ENCODE data around the gene S100A16. TPM values are rescaled to one million over a fixed set of nuclear protein-coding genes. Genes with fewer than 3 reads are reported as not detected.
"Not testable (repeated sequence)": the region's sequence is repeated elsewhere in the genome, so short reads cannot be mapped to it uniquely, and the experiment has no call there.

Gene S100A16
- total RNA-seq, 1 experiment from 2014 or later: 196 TPM

DNA sequence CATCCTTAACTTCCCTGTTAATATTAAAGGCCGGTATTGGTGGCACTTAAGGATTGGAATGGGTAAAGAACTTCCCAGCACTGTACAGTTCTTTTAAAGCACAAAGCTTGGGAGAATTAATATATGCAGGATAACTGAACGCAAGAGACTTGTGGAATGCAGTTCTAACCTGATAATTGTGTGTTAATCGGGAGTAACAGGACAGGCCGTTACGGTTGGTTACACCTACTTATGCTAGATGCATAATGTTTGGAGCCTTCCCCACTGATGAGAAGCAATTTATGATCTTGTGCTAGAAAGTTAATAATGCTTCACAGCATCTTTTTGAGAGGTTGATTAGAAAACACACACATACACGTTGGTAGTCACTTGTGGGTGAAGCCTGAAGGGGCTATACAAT, 27.9 kb upstream of the S100A16 start:
- intact Hi-C loops (cut with micrococcal nuclease): no loop called here
- H3K36me3 ChIP-seq (ENCODE audit: control insufficient read depth in 1 of 2, insufficient read depth in 2 of 2, low read length in 2 of 2): peaks cover 87 to 96% of the 10 kb centered on the region in 2 experiments
- H4K20me1 ChIP-seq (ENCODE audit: insufficient read depth): peaks cover 8% of the 10 kb centered on the region; the same call in 1 of the 2 replicates
- BruUV-seq (replicated peaks): no TSS peak
- DNase-seq (ENCODE audit: low read depth, low spot score): no peak
- no peak overlapping the region for H3K9ac ChIP-seq (ENCODE audit: low read length)
- ChIA-PET RAD21 (ENCODE audit: low non-redundant PET in 1 of 2, low total read pairs in 2 of 2, uncharacterized antibody in 2 of 2, unreplicated experiment in 2 of 2) (no interaction called here), CTCF (no interaction called here), POLR2A (no interaction called here)
- TF ChIP-seq ZFX (IDR thresholded peaks at IDR 0.05) (no peak), POLR2AphosphoS5 (IDR thresholded peaks at IDR 0.05; ENCODE audit: low read depth, low read length) (peak; percentile 13; the same call in 1 of the 2 replicates)
- H3K27me3 ChIP-seq (ENCODE audit: insufficient read depth, low read length): no peaks in the 10 kb centered on the region
- no peak for ATAC-seq
- no peaks in the 10 kb centered on the region for H3K9me3 ChIP-seq (ENCODE audit: control insufficient read depth in 1 of 2, insufficient read depth in 1 of 2, low read depth in 1 of 2, low read length in 2 of 2)
- no peak overlapping the region for H3K4me2 ChIP-seq (ENCODE audit: low read length)
- H2AFZ ChIP-seq (ENCODE audit: low read depth, low read length, poor library complexity, severe bottlenecking): no peak overlapping the region
- H3K4me1 ChIP-seq (ENCODE audit: control insufficient read depth in 1 of 2, insufficient read depth in 2 of 2, low read length in 2 of 2): peaks cover 1 to 2% of the 10 kb centered on the region in 2 experiments
- H3K27ac ChIP-seq (ENCODE audit: low read depth, low read length): no peak overlapping the region
- H3K4me3 ChIP-seq (replicated peaks in 1 of 2; ENCODE audit: low read depth in 1 of 2, low read length in 2 of 2): no peak overlapping the region
- H3K79me2 ChIP-seq (ENCODE audit: insufficient read depth, low read length): peaks cover 92% of the 10 kb centered on the region
- no peaks in the 10 kb centered on the region for H3K9me2 ChIP-seq (ENCODE audit: insufficient read depth)

DNA sequence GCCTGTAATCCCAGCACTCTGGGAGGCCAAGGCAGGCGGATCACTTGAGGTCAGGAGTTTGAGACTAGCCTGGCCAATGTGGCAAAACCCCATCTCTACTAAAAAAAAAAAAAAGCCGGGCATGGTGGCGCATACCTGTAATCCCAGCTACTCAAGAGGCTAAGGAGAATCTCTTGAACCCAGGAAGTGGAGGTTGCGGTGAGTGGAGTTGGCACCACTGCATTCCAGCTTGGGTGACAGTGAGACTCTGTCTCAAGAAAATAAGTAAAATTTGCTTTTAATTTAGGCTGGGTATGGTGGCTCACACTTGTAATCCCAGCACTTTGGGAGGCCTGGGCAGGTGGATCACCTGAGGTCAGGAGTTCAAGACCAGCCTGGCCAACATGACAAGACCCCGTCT, 27.3 kb upstream of the S100A16 start:
- H3K27ac ChIP-seq (ENCODE audit: low read depth, low read length); H4K20me1 ChIP-seq (ENCODE audit: insufficient read depth); CTCF ChIA-PET; H3K4me1 ChIP-seq (ENCODE audit: control insufficient read depth in 1 of 2, insufficient read depth in 2 of 2, low read length in 2 of 2); BruUV-seq (replicated peaks); H3K9me2 ChIP-seq (ENCODE audit: insufficient read depth); ATAC-seq; intact Hi-C loops (cut with micrococcal nuclease); H3K4me3 ChIP-seq (replicated peaks in 1 of 2; ENCODE audit: low read depth in 1 of 2, low read length in 2 of 2); H3K9ac ChIP-seq (ENCODE audit: low read length); DNase-seq (ENCODE audit: low read depth, low spot score); RAD21 ChIA-PET (ENCODE audit: low non-redundant PET in 1 of 2, low total read pairs in 2 of 2, uncharacterized antibody in 2 of 2, unreplicated experiment in 2 of 2); H2AFZ ChIP-seq (ENCODE audit: low read depth, low read length, poor library complexity, severe bottlenecking); H3K9me3 ChIP-seq (ENCODE audit: control insufficient read depth in 1 of 2, insufficient read depth in 1 of 2, low read depth in 1 of 2, low read length in 2 of 2); H3K4me2 ChIP-seq (ENCODE audit: low read length); H3K27me3 ChIP-seq (ENCODE audit: insufficient read depth, low read length): not testable (repeated sequence)
- POLR2A ChIA-PET: interaction anchor here (1.0 kb wide), 1 partner anchor 25 kb away, joined by 3 read pairs; the partner anchor contains the start of gene S100A14
- Histone ChIP-seq H3K79me2 (ENCODE audit: insufficient read depth, low read length) (peaks cover 99% of the 10 kb centered on the region), H3K36me3 (ENCODE audit: control insufficient read depth in 1 of 2, insufficient read depth in 2 of 2, low read length in 2 of 2) (peaks cover 81 to 92% of the 10 kb centered on the region in 2 experiments)

DNA sequence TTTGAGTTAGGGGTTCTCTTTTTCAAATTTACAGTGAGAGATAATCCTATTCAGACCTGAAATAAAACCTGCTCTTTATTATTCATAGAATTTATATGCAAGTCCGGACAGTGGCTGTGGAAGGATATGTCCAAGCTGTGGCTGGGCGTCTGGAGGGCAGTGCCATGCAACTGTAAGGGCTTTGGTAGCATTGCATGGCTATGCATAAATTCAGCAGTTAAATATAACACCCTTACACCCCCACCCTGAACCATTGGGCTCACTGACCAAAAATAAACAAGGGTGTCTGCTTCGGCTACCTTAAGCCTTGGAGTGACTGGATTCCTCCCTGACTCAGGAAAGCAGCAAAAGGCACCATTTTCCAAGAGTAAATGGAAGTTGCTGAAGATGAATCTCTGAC, 26.3 kb upstream of the S100A16 start:
- ChIA-PET RAD21 (ENCODE audit: low non-redundant PET in 1 of 2, low total read pairs in 2 of 2, uncharacterized antibody in 2 of 2, unreplicated experiment in 2 of 2) (no interaction called here), CTCF (no interaction called here), POLR2A (interaction anchor here (1.0 kb wide), 1 partner anchor 24 kb away, joined by 3 read pairs; the partner anchor contains the start of gene S100A14)
- Histone ChIP-seq H3K9me2 (ENCODE audit: insufficient read depth) (no peaks in the 10 kb centered on the region), H3K27me3 (ENCODE audit: insufficient read depth, low read length) (no peaks in the 10 kb centered on the region), H2AFZ (ENCODE audit: low read depth, low read length, poor library complexity, severe bottlenecking) (no peak overlapping the region), H3K36me3 (ENCODE audit: control insufficient read depth in 1 of 2, insufficient read depth in 2 of 2, low read length in 2 of 2) (peaks cover 72 to 82% of the 10 kb centered on the region in 2 experiments), H3K79me2 (ENCODE audit: insufficient read depth, low read length) (peaks cover 100% of the 10 kb centered on the region), H3K9ac (ENCODE audit: low read length) (no peak overlapping the region), H3K9me3 (ENCODE audit: control insufficient read depth in 1 of 2, insufficient read depth in 1 of 2, low read depth in 1 of 2, low read length in 2 of 2) (no peaks in the 10 kb centered on the region), H3K4me3 (replicated peaks in 1 of 2; ENCODE audit: low read depth in 1 of 2, low read length in 2 of 2) (no peak overlapping the region), H4K20me1 (ENCODE audit: insufficient read depth) (peaks cover 10% of the 10 kb centered on the region; the same call in 1 of the 2 replicates), H3K27ac (ENCODE audit: low read depth, low read length) (no peak overlapping the region), H3K4me1 (ENCODE audit: control insufficient read depth in 1 of 2, insufficient read depth in 2 of 2, low read length in 2 of 2) (peaks cover 3 to 9% of the 10 kb centered on the region in 2 experiments), H3K4me2 (ENCODE audit: low read length) (no peak overlapping the region)
- no TSS peak for BruUV-seq (replicated peaks)
- intact Hi-C loops (cut with micrococcal nuclease): no loop called here
- no peak for ATAC-seq
- no peak for DNase-seq (ENCODE audit: low read depth, low spot score)
- TF ChIP-seq POLR2A (IDR thresholded peaks at IDR 0.05; ENCODE audit: borderline replicate concordance, extremely low read depth, insufficient read depth, insufficient read length) (no peak), ELF1 (IDR thresholded peaks at IDR 0.05; ENCODE audit: borderline replicate concordance, low read depth) (no peak), CEBPB (IDR thresholded peaks at IDR 0.05; ENCODE audit: low read depth) (no peak), EZH2 (IDR thresholded peaks at IDR 0.05) (no peak), EGR1 (IDR thresholded peaks at IDR 0.05; ENCODE audit: low read depth) (no peak), JUND (IDR thresholded peaks at IDR 0.05) (no peak), FOSL1 (IDR thresholded peaks at IDR 0.05; ENCODE audit: low read depth) (no peak), SRF (IDR thresholded peaks at IDR 0.05; ENCODE audit: low read depth) (no peak), ZNF274 (IDR thresholded peaks at IDR 0.05; ENCODE audit: low read depth, low read length) (no peak), SP1 (IDR thresholded peaks at IDR 0.05; ENCODE audit: low read depth) (no peak), EZH2phosphoT487 (IDR thresholded peaks at IDR 0.05; ENCODE audit: borderline replicate concordance) (no peak)
- TF ChIP-seq, protein P1, sequence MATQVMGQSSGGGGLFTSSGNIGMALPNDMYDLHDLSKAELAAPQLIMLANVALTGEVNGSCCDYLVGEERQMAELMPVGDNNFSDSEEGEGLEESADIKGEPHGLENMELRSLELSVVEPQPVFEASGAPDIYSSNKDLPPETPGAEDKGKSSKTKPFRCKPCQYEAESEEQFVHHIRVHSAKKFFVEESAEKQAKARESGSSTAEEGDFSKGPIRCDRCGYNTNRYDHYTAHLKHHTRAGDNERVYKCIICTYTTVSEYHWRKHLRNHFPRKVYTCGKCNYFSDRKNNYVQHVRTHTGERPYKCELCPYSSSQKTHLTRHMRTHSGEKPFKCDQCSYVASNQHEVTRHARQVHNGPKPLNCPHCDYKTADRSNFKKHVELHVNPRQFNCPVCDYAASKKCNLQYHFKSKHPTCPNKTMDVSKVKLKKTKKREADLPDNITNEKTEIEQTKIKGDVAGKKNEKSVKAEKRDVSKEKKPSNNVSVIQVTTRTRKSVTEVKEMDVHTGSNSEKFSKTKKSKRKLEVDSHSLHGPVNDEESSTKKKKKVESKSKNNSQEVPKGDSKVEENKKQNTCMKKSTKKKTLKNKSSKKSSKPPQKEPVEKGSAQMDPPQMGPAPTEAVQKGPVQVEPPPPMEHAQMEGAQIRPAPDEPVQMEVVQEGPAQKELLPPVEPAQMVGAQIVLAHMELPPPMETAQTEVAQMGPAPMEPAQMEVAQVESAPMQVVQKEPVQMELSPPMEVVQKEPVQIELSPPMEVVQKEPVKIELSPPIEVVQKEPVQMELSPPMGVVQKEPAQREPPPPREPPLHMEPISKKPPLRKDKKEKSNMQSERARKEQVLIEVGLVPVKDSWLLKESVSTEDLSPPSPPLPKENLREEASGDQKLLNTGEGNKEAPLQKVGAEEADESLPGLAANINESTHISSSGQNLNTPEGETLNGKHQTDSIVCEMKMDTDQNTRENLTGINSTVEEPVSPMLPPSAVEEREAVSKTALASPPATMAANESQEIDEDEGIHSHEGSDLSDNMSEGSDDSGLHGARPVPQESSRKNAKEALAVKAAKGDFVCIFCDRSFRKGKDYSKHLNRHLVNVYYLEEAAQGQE (IDR thresholded peaks at IDR 0.05; ENCODE audit: low read depth): no peak

Measured in HCT116 (cell line).